Prostate gland (tissue), 2 donors: Measurements from ENCODE around the gene GALC.

Experiments
- CTCF ChIP-seq, 4 experiments: fragments of 200-600 bp in 2 of 4; fragments of 450-650 bp in 2 of 4; sonication (generic) in 2 of 4; IDR thresholded peaks; 1 replicate in 3 of 4; 2 replicates in 1 of 4; pipeline ENCODE4 v1.5.1; 2016 to 2019; ENCODE audit warnings: antibody characterized with exemption in 4 of 4, mild to moderate bottlenecking in 2 of 4, moderate library complexity in 2 of 4
- POLR2AphosphoS5 ChIP-seq: sonication (generic); formaldehyde crosslinking; IDR thresholded peaks from one replicate; pipeline ENCODE4 v1.6.1; 2017; ENCODE audit warnings: antibody characterized with exemption

- TF ChIP-seq CTCF (IDR thresholded peaks at IDR 0.05) (no peak), POLR2AphosphoS5 (no peak)
Observed at GRCh38 chr14:88003425-88003824, 10.4 kb upstream of the GALC start.
